Renal cortex interstitium (tissue), 15 donors: Measurements from ENCODE around the gene CCNB1IP1. TPM values are rescaled to one million over a fixed set of nuclear protein-coding genes. Genes with fewer than 3 reads are reported as not detected.
A peak's percentile ranks its signal among the peaks of the same experiment; 100 is the strongest.
"Not testable (repeated sequence)": the region's sequence is repeated elsewhere in the genome, so short reads cannot be mapped to it uniquely, and the experiment has no call there.

ENCODE experiments used
- DNase-seq, 11 donors: peaks; one replicate each; pipeline ENCODE4 v3.0.0-alpha.2; 2013; ENCODE audit warnings: low read depth in 9 of 11, low spot score in 4 of 11; ENCODE audit errors: extremely low read depth in 1 of 11
- long read RNA-seq, 16 experiments: transcript quantifications; one replicate each; lab custom pipeline, GENCODE V29; 2026
- polyA plus RNA-seq, 3 donors: library from polyadenylated mRNA; unstranded; fragments of 120-200 nt; gene quantifications; one replicate each; pipeline ENCODE4 v1.2.1, GENCODE V29; 2013; ENCODE audit not compliant: insufficient read length in 3 of 3

CCNB1IP1 gene
- polyA plus RNA-seq = 100 to 1,000 TPM; 108 to 130 (median 120) TPM
- long read RNA-seq, donor 1, transcript CCNB1IP1-202 (7 exons, 1,479 nt) = major isoform, 7 of 32 reads
- long read RNA-seq, donor 1, partial matches to known transcripts = 23 of 32 reads
- long read RNA-seq, donor 1, other reads (novel, unspliced or antisense) = 0 of 32 reads
- long read RNA-seq, donor 2, transcript CCNB1IP1-202 (7 exons, 1,479 nt) = major isoform, 10 of 31 reads
- long read RNA-seq, donor 2, partial matches to known transcripts = 21 of 31 reads
- long read RNA-seq, donor 2, other reads (novel, unspliced or antisense) = 0 of 31 reads
- long read RNA-seq, donor 3, transcript CCNB1IP1-202 (7 exons, 1,479 nt) = major isoform, 28 of 91 reads
- long read RNA-seq, donor 3, partial matches to known transcripts = 58 of 91 reads
- long read RNA-seq, donor 3, other reads (novel, unspliced or antisense) = 0 of 91 reads
- long read RNA-seq, donor 4, transcript CCNB1IP1-202 (7 exons, 1,479 nt) = major isoform, 8 of 46 reads
- long read RNA-seq, donor 4, partial matches to known transcripts = 38 of 46 reads
- long read RNA-seq, donor 4, other reads (novel, unspliced or antisense) = 0 of 46 reads
- long read RNA-seq, donor 5 = 0 reads
- long read RNA-seq, donor 6, transcript CCNB1IP1-202 (7 exons, 1,479 nt) = major isoform, 16 of 85 reads
- long read RNA-seq, donor 6, partial matches to known transcripts = 66 of 85 reads
- long read RNA-seq, donor 6, other reads (novel, unspliced or antisense) = 0 of 85 reads
- long read RNA-seq, donor 7, transcript CCNB1IP1-202 (7 exons, 1,479 nt) = major isoform, 35 of 82 reads
- long read RNA-seq, donor 7, partial matches to known transcripts = 47 of 82 reads
- long read RNA-seq, donor 7, other reads (novel, unspliced or antisense) = 0 of 82 reads
- long read RNA-seq, donor 8 = 0 reads
- long read RNA-seq, donor 9, transcript CCNB1IP1-202 (7 exons, 1,479 nt) = major isoform, 23 of 70 reads
- long read RNA-seq, donor 9, partial matches to known transcripts = 45 of 70 reads
- long read RNA-seq, donor 9, other reads (novel, unspliced or antisense) = 0 of 70 reads
- long read RNA-seq, donor 10, transcript CCNB1IP1-202 (7 exons, 1,479 nt) = major isoform, 30 of 74 reads
- long read RNA-seq, donor 10, partial matches to known transcripts = 44 of 74 reads
- long read RNA-seq, donor 10, other reads (novel, unspliced or antisense) = 0 of 74 reads
- long read RNA-seq, donor 11, transcript CCNB1IP1-202 (7 exons, 1,479 nt) = major isoform, 14 of 29 reads
- long read RNA-seq, donor 11, partial matches to known transcripts = 15 of 29 reads
- long read RNA-seq, donor 11, other reads (novel, unspliced or antisense) = 0 of 29 reads
- long read RNA-seq, donor 12, transcript CCNB1IP1-202 (7 exons, 1,479 nt) = major isoform, 13 of 25 reads
- long read RNA-seq, donor 12, partial matches to known transcripts = 11 of 25 reads
- long read RNA-seq, donor 12, other reads (novel, unspliced or antisense) = 0 of 25 reads
- long read RNA-seq, donor 13 = 0 reads
- long read RNA-seq, donor 14, transcript CCNB1IP1-202 (7 exons, 1,479 nt) = major isoform, 20 of 56 reads
- long read RNA-seq, donor 14, partial matches to known transcripts = 34 of 56 reads
- long read RNA-seq, donor 14, other reads (novel, unspliced or antisense) = 0 of 56 reads
- long read RNA-seq, donor 15, transcript CCNB1IP1-202 (7 exons, 1,479 nt) = major isoform, 6 of 20 reads
- long read RNA-seq, donor 15, partial matches to known transcripts = 13 of 20 reads
- long read RNA-seq, donor 15, other reads (novel, unspliced or antisense) = 0 of 20 reads
- long read RNA-seq, donor 16, transcript CCNB1IP1-202 (7 exons, 1,479 nt) = major isoform, 56 of 172 reads
- long read RNA-seq, donor 16, partial matches to known transcripts = 114 of 172 reads
- long read RNA-seq, donor 16, other reads (novel, unspliced or antisense) = 0 of 172 reads

- DNase-seq = peak; percentile 65 to 94 (median 81)
Measured at GRCh38 chr14:20332788-20333493, at the start of gene CCNB1IP1. Gene CCNB1IP1, minus strand, starts transcription at chr14:20333279. Its CDS starts 16,756 bp downstream, at chr14:20316523.

DNA sequence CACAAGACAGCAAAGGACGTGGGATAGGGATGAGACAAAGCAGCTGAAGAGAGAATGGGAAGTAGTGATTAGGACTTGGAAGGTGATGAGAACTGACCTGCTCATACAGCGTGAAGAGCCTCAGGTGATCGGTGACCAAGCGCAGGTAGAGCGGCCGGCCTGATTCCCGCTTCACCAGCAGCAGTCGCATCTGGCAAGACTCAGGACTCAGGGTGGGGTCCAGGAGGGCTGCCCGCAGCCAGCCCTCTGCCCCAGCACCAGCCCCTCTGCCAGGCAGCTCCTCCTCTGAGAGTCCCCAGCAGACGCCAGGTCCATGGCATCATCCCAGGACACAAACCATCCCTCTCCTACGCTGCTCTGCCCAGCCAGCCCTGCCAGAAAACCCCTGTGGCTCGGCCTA lies 49.4 kb upstream of the CCNB1IP1 start:
- DNase-seq = no peak

- DNase-seq = no peak
Measured at GRCh38 chr14:20381341-20381740, 48.3 kb upstream of the CCNB1IP1 start.

DNA sequence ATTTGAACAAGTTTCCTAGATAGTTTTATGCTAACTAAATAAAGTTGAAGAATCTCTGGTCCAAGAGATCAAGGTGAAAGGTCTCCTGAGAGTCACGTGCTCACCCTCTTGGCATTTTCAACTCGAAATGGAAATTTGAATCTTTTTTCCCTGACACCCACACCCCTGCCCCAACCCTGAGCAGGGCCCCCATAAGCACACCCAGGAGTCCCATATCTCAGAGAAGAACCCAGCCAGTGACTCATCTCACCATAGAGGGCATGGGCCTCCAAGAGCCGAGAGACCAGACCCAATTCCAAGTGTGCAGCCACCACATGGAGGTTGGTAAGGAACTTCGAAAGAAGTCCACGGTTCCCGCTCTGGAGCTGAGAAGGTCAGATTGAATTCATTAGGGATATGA lies 47.6 kb upstream of the CCNB1IP1 start:
- no peak for DNase-seq

GRCh38 chr14:20379743-20380142 lies 46.7 kb upstream of the CCNB1IP1 start:
- DNase-seq = no peak

DNA sequence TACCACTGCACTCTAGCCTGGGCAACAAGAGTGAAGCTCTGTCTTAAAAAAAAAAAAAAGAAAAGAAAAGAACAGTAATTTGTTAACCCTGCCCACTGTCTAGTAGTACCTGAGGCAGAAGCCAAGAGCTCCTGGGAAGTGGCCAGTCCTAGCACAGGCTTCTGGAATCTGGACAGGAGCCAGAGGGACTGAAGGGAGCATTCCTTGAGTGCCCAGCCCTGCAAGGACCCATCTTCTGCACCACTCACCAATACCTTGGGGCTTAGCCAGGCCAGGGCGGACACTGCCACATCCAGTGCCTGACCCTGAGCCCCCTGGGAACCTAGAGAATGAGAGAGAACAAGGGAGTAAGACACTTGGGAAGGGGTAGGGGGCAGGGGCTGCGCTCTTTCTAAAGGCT lies 44.1 kb upstream of the CCNB1IP1 start:
- DNase-seq = no peak

DNA sequence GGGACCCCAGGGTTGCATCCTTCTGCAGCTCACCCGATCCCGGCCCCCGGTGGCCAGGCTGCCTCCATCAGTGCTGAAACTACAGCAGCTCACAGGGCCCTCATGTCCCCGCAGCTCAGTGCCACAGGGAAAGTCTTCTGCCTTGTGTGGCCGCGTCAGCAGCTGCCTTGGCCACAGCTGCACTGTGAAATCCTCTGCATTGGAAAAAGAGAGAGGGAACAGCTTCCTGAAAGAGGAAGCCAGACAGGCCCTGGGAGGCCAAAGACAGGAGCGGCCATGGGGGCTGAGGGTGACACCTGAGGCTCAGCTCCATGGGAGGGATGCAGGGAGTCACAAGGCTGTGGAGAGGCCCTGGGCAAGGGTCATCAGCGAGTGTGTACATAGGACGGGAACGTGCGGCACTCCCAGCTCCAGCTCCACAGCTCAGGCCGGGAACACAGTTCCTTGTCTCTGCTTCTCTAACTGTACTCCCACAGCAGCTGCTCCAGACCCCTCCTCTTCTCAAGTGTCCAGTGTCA lies 43.1 kb upstream of the CCNB1IP1 start:
- DNase-seq = peak in 7 of 11 donors; percentile 3 to 11 (median 4)

- no peak for DNase-seq
Measured at GRCh38 chr14:20375471-20375870, 42.4 kb upstream of the CCNB1IP1 start.

- DNase-seq = no peak
Measured at GRCh38 chr14:20372796-20373195, 39.7 kb upstream of the CCNB1IP1 start.

- DNase-seq = no peak
Measured at GRCh38 chr14:20365928-20366327, 32.8 kb upstream of the CCNB1IP1 start.

- not testable (repeated sequence) for DNase-seq
Measured at GRCh38 chr14:20358474-20358873, 25.4 kb upstream of the CCNB1IP1 start.

DNA sequence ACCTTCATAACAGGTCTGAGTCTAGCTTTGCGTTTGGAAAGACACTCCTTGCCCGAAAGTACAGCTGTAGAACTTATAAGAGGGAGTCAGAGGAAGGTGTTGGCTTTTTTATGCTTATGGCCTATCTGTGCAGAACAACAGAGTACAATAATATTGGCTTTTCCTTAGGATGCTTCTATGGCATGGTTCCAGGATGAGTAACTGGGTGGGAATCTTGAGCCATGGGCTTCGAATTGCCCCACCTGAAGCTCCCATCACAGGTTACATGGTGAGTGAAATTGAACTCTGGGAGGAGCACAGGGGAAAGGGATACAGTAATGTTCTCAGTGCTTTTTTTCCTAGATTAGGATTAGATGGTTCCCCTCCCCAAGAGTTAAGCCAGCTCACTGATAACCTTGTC lies 23.3 kb upstream of the CCNB1IP1 start:
- no peak for DNase-seq

DNA sequence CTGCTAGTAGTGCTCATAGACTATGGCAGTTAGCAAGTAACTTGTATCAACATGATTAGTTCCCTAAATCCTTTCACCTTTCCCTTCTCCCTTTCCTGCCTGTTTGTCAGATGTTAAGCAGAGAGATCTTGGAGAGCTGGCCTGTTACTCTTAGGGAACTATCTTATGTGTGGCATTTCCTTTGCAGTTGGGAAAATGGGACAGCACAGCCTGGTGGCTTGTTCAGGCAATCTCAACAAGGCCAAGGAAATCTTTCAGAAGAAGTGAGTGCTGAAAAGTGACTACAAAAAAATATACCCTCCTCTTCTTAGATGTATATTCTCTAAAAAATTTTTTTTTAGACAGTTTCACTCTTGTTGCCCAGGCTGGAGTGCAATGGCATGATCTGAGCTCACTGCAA lies 17.8 kb upstream of the CCNB1IP1 start:
- DNase-seq = no peak

DNA sequence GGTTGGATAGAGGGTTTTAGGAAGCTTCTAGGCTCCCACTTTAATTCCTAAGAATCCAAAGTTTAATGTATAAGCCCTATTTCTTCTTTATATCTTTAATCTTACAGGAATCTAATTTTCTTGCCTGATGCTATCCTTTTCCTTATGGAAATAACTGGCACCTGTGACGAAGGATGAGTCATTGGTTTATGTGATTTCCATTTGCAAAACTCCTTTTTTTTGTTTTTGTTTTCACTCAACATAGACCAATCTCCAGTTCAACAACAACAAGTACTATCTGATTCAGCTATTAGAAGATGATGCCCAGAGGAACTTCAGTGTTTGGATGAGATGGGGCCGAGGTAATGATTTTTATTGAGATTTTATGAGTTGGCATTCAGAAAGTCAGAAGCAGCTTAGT lies 17.2 kb upstream of the CCNB1IP1 start:
- no peak for DNase-seq

- no peak for DNase-seq
Measured at GRCh38 chr14:20347747-20348146, 14.7 kb upstream of the CCNB1IP1 start.

- DNase-seq = no peak
Measured at GRCh38 chr14:20346713-20347112, 13.6 kb upstream of the CCNB1IP1 start.

- DNase-seq = no peak
Measured at GRCh38 chr14:20345366-20345765, 12.3 kb upstream of the CCNB1IP1 start.
